NCI-H1092 (cell line): ENCODE data around the gene CBL.
"Not testable (repeated sequence)": the region's sequence is repeated elsewhere in the genome, so short reads cannot be mapped to it uniquely, and the experiment has no call there.

Source experiments
- DNase-seq: peaks from one replicate; lab custom pipeline; 2025; lab: John Stamatoyannopoulos, UW

Gene CBL

GRCh38 chr11:119205574-119206510 is at the start of gene CBL:
TSS of gene CBL (plus strand) at chr11:119206339. CDS start at chr11:119206418, 79 bp downstream.
- peak; percentile 93 for DNase-seq

- DNase-seq = no peak
These were observed 49.6 kb upstream of the CBL start for GRCh38 chr11:119156496-119156895.

DNA sequence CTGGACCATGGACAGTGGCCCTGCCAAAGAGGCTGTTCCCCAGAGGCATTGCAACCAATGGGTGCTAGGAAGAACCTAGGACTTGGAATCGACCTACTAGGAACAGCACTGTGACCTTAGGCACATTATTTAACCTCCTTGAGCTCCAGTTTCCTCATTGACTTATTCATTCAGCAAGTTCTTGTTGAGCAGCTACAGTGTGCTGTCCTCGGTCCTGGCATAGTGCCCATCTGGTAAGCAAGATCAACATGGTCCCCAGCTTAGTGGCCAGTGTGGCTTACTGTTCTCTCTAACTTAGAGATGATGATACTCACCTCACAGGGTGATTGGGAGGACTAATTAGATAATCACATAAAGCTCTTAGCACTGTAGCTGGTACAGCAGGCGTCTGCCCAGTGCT is 49.1 kb upstream of the CBL start:
- no peak for DNase-seq

GRCh38 chr11:119158467-119158866 is 47.7 kb upstream of the CBL start:
- no peak for DNase-seq

- no peak for DNase-seq
These were observed 46.0 kb upstream of the CBL start for GRCh38 chr11:119160151-119160550.

DNA sequence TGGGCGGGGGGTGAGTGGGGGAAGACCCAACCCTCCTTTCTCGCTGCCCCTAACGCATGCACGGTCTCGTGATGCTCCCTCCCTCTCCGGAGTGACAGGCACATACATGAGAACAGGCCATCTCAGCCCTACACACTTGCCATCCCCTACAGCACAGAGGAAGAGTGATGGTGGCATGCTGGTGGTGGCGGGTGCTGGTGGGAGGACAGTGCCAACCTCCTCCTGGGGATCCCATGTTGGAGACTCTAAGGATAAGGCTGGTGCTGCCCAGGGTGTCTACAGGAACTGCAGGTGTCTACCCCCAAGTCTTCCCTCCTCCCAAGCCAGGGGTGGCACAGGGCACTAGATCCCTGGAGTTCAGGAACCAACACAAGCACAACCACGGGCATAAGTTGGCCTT is 44.3 kb upstream of the CBL start:
- DNase-seq = no peak

- no peak for DNase-seq
These were observed 39.6 kb upstream of the CBL start for GRCh38 chr11:119166368-119167076.

GRCh38 chr11:119167077-119167458 is 39.1 kb upstream of the CBL start:
- DNase-seq = not testable (repeated sequence)

DNA sequence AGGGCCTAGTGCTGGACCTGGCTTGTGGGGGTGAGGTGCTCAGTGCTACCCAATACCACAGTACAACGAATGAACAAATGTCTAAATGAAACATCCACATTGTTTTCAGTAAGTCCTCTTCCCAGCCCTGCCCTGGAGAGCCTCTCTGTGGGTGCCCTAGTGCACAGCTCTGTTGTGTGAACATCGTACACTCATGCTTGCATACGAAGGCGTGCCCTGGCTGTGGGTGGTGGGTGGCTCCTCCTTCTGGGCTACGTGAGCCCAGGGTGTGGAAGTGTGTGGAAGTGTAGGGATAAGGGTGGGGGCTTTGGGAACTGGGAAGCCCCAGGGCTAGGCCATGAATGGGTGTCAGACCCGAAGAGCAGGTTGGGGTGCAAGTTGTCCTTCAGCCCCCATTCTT is 38.2 kb upstream of the CBL start:
- DNase-seq = no peak

DNA sequence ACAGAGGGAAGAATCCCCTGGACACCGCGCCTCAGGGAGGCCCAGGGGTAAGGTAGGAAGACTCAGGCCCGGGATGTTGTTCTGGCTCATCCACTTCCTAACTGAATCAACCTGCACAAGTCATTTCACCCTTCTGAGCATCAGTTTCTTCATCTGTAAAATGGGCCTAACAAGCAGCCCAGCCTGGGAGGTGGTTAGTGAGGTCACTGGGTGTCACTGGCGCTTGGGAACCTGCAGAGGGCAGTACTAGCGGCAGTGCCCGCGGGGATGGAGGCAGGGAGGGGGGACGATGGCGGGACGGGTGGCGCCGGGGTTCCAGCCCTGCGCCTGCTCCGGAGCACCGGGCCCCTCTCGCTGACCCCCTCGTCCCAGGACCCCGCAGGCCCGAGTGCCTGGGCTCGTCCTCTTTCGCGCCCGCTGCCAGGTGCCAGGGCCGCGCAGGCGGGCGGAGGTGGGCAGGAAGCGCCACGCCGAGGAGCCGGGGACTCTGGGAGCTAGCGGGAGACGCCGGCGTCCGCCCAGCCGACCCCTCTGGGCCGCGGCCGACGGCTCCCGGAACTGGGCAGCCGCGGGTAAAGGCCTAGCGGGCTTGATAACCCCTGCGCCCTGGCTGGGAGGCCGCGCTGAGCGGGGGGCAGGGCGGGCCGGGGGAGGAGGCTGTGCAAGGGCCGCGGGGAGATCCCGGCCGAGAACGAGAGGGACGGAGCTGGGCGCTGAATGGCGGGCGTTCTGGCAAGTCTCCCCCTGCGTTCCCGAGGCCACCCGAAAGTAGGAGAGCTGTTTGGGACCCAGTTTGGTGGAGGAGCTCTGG is 37.5 kb upstream of the CBL start, which contains the start of gene NLRX1:
TSS of gene NLRX1 (plus strand) at position 255 of the 811 bp plus-strand sequence. CDS start 2,679 bp downstream, outside the sequence.
- DNase-seq = peak; percentile 83

- no peak for DNase-seq
These were observed 36.8 kb upstream of the CBL start for GRCh38 chr11:119169282-119169719.

DNA sequence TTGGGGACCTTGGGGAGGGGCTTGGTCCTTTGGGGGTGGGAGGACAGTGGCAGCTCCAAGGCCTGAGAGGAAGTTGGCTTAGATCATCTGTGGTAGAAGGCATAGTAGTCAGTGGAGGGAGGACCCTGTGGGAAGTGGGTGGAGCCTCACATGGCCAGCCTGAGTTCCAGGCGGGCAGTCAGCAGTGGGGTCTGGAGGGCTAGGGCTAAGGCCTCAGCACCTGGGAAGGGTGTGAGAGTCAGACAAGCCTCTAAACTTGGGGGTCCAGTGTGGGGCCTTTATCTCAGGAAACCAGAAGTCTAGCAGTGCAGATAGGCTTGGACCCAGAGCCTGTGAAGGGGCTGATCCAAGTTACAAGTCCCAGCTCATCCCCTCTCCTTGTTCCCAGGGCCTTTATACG is 33.6 kb upstream of the CBL start:
- no peak for DNase-seq

- DNase-seq = no peak
These were observed 32.7 kb upstream of the CBL start for GRCh38 chr11:119173453-119173852.

DNA sequence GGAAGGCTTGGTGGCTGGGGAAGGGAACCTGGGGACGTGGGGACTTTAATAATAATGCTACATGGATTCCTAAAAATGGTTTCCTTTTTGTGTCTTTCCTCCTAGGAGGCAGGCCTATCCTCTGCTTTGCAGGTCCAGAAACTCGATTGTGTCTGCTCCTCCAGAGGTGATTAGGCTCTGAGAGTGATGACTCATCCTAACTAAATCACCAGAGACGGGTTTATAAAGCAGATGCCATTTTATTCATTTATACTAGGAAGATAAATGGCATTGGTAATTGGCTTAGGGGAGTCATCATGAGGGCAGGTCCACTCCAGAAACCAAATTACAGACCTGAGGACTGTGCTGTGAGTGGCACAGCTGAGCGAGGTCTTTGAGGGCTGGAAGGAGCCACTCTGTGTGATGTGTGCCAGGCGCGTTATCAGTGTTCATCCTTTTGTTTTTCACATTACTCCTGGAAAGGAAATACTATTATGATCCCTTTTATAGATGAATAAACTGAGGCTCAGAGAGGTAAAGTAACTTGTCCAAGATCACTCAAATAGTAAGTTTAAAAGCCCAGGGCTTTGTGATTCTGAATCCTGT is 30.6 kb upstream of the CBL start:
- DNase-seq = no peak

GRCh38 chr11:119178166-119178680 is 27.9 kb upstream of the CBL start:
- DNase-seq = no peak

GRCh38 chr11:119179342-119179741 is 26.8 kb upstream of the CBL start:
- DNase-seq = no peak

DNA sequence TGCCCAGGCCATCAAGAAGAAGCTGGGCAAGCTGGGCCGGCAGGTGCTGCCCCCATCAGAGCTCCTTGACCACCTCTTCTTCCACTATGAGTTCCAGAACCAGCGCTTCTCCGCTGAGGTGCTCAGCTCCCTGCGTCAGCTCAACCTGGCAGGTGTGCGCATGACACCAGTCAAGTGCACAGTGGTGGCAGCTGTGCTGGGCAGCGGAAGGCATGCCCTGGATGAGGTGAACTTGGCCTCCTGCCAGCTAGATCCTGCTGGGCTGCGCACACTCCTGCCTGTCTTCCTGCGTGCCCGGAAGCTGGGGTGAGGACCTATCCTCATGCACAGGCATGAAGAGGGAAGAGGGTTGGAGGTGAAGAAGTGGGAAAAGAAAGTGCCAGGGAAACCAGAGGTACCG is 26.2 kb upstream of the CBL start:
- peak; percentile 38 for DNase-seq

DNA sequence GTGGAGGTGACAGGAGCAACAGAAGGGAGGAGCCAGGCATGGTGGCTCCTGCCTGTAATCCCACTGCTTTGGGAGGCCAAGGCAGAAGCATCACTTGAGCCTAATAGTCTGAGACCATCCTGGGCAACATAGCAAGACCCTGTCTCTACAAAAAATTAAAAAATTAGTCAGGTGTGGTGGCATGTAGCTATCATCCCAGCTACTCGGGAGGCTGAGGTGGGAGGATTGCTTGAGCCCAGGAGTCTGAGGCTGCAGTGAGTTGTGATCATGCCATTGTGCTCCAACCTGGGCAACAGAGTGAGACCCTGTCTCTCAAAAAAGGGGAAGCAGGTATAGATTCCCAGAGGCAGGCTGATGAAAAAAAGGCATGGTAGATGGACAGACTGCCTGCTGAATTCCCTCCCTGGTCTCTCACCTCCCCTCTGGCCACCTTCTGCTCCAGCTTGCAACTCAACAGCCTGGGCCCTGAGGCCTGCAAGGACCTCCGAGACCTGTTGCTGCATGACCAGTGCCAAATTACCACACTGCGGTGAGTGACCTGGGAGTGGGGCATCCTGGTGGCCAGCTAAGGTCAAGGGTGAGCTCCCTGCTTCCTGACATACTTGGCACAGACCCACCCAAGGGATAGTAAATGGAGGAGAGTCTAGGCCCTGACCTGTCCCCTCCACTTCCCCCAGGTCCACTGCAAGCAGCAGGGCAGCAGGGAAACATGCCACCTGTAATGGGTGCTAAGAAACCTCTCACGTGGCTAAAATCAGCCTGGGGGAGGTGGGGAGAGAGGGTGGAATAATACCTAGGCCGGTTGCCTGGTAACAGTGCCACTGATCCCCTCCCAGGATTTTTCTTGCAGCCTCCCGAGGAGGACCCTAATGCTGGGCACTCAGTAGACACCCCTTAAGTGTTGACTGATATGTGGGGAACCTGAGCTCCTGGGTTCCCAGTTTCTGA is 25.1 kb upstream of the CBL start:
- no peak for DNase-seq

GRCh38 chr11:119181677-119182412 is 24.3 kb upstream of the CBL start:
- peak; percentile 37 for DNase-seq

- DNase-seq = not testable (repeated sequence)
These were observed 21.7 kb upstream of the CBL start for GRCh38 chr11:119184399-119184798.
